IPS-20b (cell line): Measurements from ENCODE around the gene MFNG.

Source experiments
- H3K27ac ChIP-seq: one replicate; pipeline ENCODE4 v1.5.1; 2013; ENCODE audit warnings: low read length
- H3K27me3 ChIP-seq: 2 replicates; pipeline ENCODE4 v1.6.1; 2013; ENCODE audit warnings: mild to moderate bottlenecking, low read length, inconsistent platforms; ENCODE audit not compliant: insufficient read depth
- H3K36me3 ChIP-seq: 2 replicates; pipeline ENCODE4 v1.6.1; 2013; ENCODE audit warnings: low read depth, mild to moderate bottlenecking, inconsistent platforms, low read length, moderate library complexity; ENCODE audit not compliant: insufficient read depth
- H3K4me1 ChIP-seq: 2 replicates; pipeline ENCODE4 v1.6.1; 2013; ENCODE audit warnings: mild to moderate bottlenecking, control low read depth, inconsistent platforms, low read length, moderate library complexity; ENCODE audit not compliant: insufficient read depth
- H3K4me3 ChIP-seq: 2 replicates; pipeline ENCODE4 v1.5.1; 2013; ENCODE audit warnings: mild to moderate bottlenecking, low read length, inconsistent platforms
- H3K9ac ChIP-seq: 2 replicates; pipeline ENCODE4 v1.6.1; 2013; ENCODE audit warnings: low read depth, mild to moderate bottlenecking, inconsistent platforms, low read length, moderate library complexity
- H3K9me3 ChIP-seq: 2 replicates; pipeline ENCODE4 v1.6.1; 2013; ENCODE audit warnings: mild to moderate bottlenecking, low read depth, low read length, inconsistent platforms; ENCODE audit not compliant: insufficient read depth

MFNG gene

GRCh38 chr22:37509059-37509860 is 23.1 kb upstream of the MFNG start:
- no peaks in the 10 kb centered on the region for H3K36me3 ChIP-seq
- no peak overlapping the region for H3K9ac ChIP-seq
- no peak overlapping the region for H3K27ac ChIP-seq
- peaks cover 3% of the 10 kb centered on the region; the same call in 1 of the 2 replicates for H3K4me1 ChIP-seq
- H3K27me3 ChIP-seq: no peaks in the 10 kb centered on the region
- H3K9me3 ChIP-seq: no peaks in the 10 kb centered on the region
- no peak overlapping the region for H3K4me3 ChIP-seq

- H3K36me3 ChIP-seq: no peaks in the 10 kb centered on the region
Measured at GRCh38 chr22:37508431-37508992, 22.3 kb upstream of the MFNG start.

GRCh38 chr22:37507731-37508130 is 21.5 kb upstream of the MFNG start:
- H3K4me1 ChIP-seq: peaks cover 3% of the 10 kb centered on the region; the same call in 1 of the 2 replicates
- no peaks in the 10 kb centered on the region for H3K27me3 ChIP-seq
- no peak overlapping the region for H3K27ac ChIP-seq
- no peak overlapping the region for H3K4me3 ChIP-seq
- no peak overlapping the region for H3K9ac ChIP-seq
- H3K36me3 ChIP-seq: no peaks in the 10 kb centered on the region
- no peaks in the 10 kb centered on the region for H3K9me3 ChIP-seq

More at GRCh38 chr22:37508431-37508992, 22.3 kb upstream of the MFNG start:
- H3K9ac ChIP-seq: no peak overlapping the region
- H3K27me3 ChIP-seq: no peaks in the 10 kb centered on the region
- no peaks in the 10 kb centered on the region for H3K9me3 ChIP-seq
- peaks cover 3% of the 10 kb centered on the region; the same call in 1 of the 2 replicates for H3K4me1 ChIP-seq
- H3K4me3 ChIP-seq: no peak overlapping the region
- no peak overlapping the region for H3K27ac ChIP-seq

GRCh38 chr22:37505989-37506388 is 19.8 kb upstream of the MFNG start:
- Histone ChIP-seq H3K27ac (no peak overlapping the region), H3K9ac (no peak overlapping the region), H3K4me3 (no peak overlapping the region), H3K9me3 (no peaks in the 10 kb centered on the region), H3K4me1 (0 out of 2 replicates have a peak, but pooled peaks cover 4% of the 10 kb centered on the region), H3K36me3 (no peaks in the 10 kb centered on the region), H3K27me3 (no peaks in the 10 kb centered on the region)

GRCh38 chr22:37505565-37505964 is 19.4 kb upstream of the MFNG start:
- 0 out of 2 replicates have a peak, but pooled peaks cover 4% of the 10 kb centered on the region for H3K4me1 ChIP-seq
- H3K9ac ChIP-seq: no peak overlapping the region
- no peaks in the 10 kb centered on the region for H3K9me3 ChIP-seq
- H3K36me3 ChIP-seq: no peaks in the 10 kb centered on the region
- no peak overlapping the region for H3K4me3 ChIP-seq
- no peak overlapping the region for H3K27ac ChIP-seq
- H3K27me3 ChIP-seq: no peaks in the 10 kb centered on the region

GRCh38 chr22:37504964-37505363 is 18.8 kb upstream of the MFNG start:
- H3K9ac ChIP-seq: no peak overlapping the region
- H3K27ac ChIP-seq: no peak overlapping the region
- no peaks in the 10 kb centered on the region for H3K36me3 ChIP-seq

GRCh38 chr22:37503850-37504249 is 17.7 kb upstream of the MFNG start:
- no peaks in the 10 kb centered on the region for H3K27me3 ChIP-seq
- no peak overlapping the region for H3K9ac ChIP-seq
- H3K4me1 ChIP-seq: 0 out of 2 replicates have a peak, but pooled peaks cover 4% of the 10 kb centered on the region
- H3K27ac ChIP-seq: no peak overlapping the region
- no peaks in the 10 kb centered on the region for H3K36me3 ChIP-seq
- no peaks in the 10 kb centered on the region for H3K9me3 ChIP-seq
- H3K4me3 ChIP-seq: no peak overlapping the region

More at GRCh38 chr22:37504964-37505363, 18.8 kb upstream of the MFNG start:
- Histone ChIP-seq H3K9me3 (no peaks in the 10 kb centered on the region), H3K4me1 (0 out of 2 replicates have a peak, but pooled peaks cover 4% of the 10 kb centered on the region), H3K27me3 (no peaks in the 10 kb centered on the region), H3K4me3 (no peak overlapping the region)

GRCh38 chr22:37503183-37503683 is 17.0 kb upstream of the MFNG start:
- H3K27ac ChIP-seq: no peak overlapping the region
- no peaks in the 10 kb centered on the region for H3K27me3 ChIP-seq
- H3K36me3 ChIP-seq: no peaks in the 10 kb centered on the region
- H3K4me1 ChIP-seq: 0 out of 2 replicates have a peak, but pooled peaks cover 4% of the 10 kb centered on the region
- no peak overlapping the region for H3K4me3 ChIP-seq
- H3K9ac ChIP-seq: no peak overlapping the region
- no peaks in the 10 kb centered on the region for H3K9me3 ChIP-seq

- H3K36me3 ChIP-seq: no peaks in the 10 kb centered on the region
Measured at GRCh38 chr22:37502342-37503182, 16.4 kb upstream of the MFNG start.

GRCh38 chr22:37501610-37502341 is 15.6 kb upstream of the MFNG start:
- Histone ChIP-seq H3K9ac (no peak overlapping the region), H3K27me3 (no peaks in the 10 kb centered on the region), H3K4me1 (0 out of 2 replicates have a peak, but pooled peaks cover 4% of the 10 kb centered on the region), H3K9me3 (no peaks in the 10 kb centered on the region), H3K36me3 (no peaks in the 10 kb centered on the region), H3K27ac (no peak overlapping the region), H3K4me3 (no peak overlapping the region)

More at GRCh38 chr22:37502342-37503182, 16.4 kb upstream of the MFNG start:
- H3K4me1 ChIP-seq: 0 out of 2 replicates have a peak, but pooled peaks cover 4% of the 10 kb centered on the region
- no peak overlapping the region for H3K9ac ChIP-seq
- H3K4me3 ChIP-seq: no peak overlapping the region
- no peak overlapping the region for H3K27ac ChIP-seq
- H3K27me3 ChIP-seq: no peaks in the 10 kb centered on the region
- H3K9me3 ChIP-seq: no peaks in the 10 kb centered on the region
